DMS53 (cell line): ENCODE data around the gene USP6NL.

Experiments
- DNase-seq: peaks from one replicate; lab custom pipeline; 2025; lab: John Stamatoyannopoulos, UW

USP6NL gene

DNA sequence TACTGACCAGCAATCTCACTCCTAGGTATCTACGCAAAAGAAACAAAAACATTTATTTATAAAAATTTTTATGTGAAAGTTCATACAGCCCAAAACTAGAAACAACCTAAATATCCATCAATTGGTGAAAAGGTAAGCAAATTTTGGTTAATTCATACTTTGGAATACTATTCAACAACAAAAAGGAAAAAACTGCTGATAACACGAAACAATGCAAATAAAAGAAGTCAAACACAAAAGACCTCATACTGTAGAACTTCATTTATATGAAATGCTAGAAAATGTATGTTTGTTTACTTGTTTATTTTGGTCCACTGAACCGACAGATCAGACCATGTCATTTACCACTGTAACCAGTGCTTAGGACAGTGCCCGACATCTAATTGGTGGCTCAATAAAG, 60.3 kb downstream of the USP6NL start:
- DNase-seq: no peak

DNA sequence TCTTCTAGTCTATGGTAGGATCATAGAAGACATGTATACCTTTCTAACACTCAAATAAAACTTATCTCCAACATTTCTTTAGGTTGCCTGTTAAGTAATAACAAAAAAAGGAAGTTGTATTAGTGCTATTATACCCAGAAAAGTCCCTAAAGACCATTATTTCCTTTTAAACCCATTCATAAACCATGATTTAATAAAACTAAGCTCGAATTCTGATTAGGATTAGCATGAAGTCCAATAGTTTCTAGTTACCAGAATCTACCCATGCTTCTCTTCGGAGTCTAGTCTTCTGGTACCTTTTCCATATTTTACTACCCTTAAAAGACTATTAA, 62.7 kb downstream of the USP6NL start:
- DNase-seq: no peak

DNA sequence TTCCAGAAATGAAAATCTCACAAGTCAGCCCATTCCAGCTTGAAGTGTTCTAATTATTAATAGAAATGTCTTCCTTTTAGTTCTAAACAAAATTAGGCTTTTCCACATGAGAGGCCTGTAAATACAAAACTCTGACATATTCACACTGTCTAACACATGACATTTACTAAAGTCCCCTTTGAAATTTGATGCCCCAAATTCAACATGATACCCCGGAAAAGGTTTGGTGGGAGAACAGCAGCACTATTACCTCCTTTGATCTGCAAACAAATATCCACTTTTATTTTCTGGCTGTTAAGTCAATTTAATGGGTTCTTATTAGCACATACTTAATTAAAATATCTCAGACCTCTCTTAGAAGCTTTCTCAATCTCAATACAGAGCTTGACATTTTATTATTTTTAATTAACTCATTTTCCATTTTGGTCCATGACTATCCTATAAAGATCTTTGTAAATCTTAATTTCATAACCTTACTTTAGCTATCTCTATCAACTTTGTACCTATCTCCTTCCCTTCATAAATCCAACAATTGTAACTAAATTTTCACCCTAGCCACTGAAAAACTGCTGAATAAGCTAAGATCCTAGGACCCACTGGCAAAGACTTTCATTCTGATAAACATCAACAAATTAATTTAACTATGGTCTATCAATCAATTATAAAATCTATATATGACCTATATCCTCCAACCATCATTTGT, 63.2 kb downstream of the USP6NL start:
- no peak for DNase-seq

DNA sequence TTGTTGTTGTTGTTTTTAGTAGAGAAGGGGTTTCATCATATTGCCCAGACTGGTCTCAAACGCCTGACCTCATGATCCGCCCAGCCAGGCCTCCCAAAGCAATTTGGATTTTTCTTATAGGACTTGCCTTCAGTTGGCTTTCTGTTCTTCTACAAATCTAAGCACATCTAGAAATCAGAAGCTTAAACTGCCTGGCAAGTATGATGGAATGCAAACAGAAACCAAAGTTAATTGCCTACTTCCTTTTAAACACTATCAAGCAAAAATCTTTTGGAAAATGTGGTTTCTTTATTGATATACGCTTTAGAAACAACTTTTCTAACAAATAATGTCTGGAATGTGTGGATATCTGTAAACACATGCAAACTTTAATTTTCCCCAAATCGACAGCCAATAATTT, 64.9 kb downstream of the USP6NL start:
- no peak for DNase-seq

DNA sequence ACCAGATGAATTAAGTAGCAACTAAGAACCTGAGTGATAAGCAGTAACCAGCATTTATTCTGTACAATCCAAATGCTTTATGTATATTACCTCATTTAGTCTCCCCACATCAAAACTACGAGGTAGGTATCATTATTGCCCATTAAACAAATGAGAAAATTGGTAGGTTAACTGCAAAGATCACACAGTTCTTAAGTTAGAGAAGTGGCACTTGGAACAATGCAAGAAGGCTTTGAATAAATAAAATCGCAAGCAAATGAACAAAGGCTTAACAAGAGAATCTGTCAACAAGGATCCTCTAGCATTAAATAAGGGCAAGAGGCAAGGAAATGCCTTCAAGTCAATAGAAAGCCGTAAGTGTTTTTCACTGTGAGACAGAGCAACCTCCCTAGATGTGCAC, 70.2 kb downstream of the USP6NL start:
- DNase-seq: peak; percentile 16

DNA sequence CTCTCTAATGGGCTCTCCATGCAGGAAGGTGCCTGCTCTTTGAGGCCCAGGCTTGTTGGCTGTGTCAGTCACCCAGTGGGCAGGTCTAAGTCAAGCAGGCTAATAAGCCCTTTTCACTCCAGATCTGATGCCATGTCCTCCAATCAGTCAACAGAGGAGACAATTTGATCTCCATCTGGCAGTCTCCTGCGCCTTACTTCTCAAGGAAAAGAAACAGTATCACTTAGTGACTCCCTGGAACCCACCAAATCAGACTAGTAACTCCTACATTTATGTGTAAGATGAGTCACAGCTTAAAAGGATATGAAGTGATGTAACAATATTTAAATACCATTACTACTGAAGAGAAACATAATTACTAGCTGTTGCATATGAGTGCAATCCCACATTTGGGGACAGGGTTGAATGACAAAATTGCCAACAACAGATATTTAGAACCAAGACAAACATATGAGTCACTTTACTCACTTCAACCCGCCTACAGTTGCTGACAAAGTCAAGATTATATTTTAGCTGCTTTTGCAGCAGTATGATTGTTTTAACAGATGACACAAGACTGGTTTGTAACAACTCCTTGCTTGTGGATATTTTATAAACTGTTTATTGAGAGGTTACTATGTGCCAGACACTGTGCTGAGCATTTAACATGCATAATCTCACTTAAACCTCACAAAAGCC, 72.1 kb downstream of the USP6NL start:
- peak; percentile 83 for DNase-seq

DNA sequence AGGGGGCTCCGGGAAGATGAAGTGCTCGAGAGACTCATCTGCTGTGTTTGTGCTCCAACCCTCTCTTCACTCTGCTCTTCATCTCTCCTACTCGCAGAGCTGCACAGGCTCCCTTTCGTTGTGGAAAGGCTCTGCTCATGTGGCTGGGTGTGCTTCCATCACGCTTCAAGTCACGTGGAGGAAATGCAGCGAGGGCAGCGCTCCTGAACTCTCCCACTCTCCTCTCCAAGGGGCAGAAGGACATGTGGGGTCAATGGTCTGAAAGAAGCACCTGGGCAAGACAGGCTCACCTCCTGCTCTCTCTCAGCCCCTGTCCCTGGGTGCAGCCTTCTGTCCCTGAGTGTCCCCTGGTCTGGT, 72.6 kb downstream of the USP6NL start:
- peak; percentile 69 for DNase-seq

DNA sequence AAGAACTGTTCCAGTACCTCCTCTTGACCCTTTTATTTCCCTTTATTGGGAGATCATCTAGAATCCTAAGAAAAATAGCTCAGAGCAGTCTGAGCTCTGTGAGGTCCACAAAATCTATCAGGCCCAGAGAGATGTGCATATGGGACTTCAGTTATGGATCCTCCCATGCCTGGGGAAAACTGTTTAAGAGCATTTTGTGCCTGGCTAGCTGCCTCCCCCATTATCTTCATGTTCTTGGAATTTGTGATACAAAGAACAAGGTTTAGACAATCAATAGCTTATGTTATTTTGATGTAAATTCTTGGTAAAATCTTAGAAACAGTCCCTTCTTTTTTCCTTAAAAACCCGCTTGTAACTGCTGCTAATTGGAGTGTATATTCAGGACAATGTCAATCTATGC, 75.2 kb downstream of the USP6NL start:
- DNase-seq: no peak

DNA sequence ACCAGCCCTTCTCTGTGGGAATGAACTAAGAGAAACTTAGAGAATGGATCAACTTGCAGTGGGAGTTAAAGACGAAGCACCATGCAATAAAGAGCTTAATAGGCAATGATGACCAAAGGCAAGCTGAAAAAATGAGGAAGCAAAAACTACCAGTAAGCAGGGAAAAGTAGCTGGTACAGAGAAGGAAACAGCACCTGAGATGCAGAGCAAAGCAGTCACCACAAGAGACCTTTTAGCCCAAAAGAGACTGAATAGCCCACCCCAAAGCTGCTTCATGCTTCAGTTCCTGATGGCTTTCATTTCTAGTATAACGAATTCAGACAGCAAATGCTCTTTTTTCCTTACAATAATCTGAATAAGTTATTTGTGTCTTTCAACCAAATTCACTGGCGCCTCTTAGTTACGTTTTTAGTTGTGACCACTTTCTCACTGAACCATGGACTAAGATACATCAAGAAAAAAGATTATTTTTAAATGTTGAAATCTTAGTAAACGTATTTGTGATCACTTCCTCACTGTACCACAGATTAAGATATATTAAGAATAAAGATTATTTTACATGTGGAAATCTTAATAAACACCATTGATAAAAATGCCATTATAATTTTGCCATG, 76.0 kb downstream of the USP6NL start:
- no peak for DNase-seq

DNA sequence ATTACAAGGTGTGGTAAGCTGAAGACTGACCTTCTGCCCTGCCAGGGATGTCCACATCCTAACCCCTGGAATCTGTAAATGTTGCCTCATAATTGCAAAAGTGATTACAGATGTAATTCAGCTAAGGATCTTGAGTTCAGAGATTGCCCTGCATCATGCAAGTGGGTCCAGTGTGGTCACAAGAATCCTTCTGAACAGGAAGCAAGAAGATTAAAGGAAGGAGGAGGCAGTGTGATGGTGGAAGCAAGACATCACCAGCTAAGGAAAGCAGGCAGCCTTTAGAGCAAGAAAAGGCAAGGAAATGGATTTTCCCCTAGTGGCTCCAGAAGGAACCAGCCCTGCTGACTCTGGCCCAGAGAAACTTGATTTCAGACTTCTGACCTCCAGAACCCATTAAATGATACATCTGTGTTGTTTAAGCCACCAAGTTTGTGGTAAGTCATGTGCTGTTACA, 78.1 kb downstream of the USP6NL start:
- no peak for DNase-seq

DNA sequence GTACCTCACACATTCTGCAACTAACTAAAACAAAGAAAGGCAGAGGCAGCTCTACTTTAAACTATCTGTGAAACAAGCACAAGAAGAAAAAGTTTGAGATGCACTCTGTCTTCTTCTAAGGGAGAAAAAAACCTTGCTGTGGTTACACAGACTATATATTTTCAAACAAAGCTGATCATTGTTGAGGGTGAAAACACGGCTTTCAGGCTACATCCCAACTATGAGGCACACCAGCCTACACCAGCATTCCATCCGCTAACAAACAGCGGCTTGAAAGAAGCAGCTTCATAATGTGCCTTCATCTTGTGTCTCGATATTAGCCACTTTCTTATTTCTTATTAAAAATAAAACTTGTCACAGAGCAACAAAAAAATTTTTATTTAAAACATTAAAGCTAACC, 79.1 kb downstream of the USP6NL start:
- DNase-seq: no peak

DNA sequence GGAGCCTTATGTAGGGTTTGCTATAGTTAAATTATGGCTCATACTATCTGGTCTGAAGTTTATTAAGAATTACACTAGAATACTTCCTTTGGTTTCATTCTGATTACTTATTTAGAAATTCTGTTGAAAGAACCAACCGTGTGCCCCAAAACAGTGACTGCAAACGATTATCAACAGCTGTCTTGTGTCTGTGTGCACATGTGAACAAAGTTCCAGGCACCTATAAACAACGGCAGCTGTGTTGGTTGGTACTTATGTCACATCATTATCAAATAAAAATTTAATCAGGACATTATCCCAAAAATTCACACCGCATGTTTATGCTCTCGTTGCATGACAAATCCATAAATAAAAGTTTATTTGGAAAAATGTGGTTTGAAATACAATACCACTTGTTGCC, 80.6 kb downstream of the USP6NL start:
- no peak for DNase-seq

DNA sequence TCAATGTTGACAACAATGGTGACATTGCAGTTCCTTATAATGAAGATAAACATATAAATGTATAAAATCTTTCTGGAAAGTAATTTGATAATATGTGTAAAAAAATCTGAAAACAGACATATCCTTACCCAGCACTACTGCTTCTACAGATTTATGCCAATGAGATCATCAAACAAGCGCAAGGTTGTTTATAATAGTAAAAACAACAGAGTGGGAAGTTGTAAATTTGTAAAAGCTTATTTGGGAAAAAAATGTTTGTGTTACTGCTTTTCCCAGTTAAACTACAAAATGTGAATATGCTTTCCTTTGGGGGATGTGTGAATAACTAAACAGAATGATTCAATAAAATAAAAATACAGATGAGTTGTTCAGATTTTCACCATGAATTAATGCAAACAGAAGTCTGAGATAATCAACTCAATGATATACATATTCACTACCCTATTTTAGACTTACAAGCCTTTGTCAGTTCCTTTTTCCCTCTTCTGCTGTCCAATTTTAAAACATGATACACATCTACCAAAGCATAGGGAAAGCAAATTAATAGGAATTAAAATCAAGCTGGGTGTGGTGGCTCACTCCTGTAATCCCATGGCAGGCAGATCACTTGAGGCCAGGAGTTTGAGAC, 82.1 kb downstream of the USP6NL start:
- DNase-seq: no peak

DNA sequence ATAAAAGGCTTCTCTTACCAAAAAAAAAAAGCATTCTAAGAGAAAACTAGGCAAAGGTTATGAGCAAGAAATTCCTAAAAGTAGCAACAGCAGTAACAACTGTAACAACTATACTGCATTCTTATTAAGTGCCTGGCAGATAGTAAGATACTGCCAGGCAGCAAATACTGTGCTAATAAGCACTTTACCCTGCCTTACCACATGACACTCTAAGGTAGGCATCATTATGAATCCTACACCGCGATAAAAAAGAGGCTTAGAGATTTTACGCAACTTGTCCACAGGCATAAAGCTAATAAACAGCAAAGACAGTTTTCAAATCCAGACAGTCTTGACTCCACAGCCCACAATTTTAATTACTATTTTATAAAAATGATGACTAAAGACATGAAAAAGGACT, 83.2 kb downstream of the USP6NL start:
- DNase-seq: no peak

DNA sequence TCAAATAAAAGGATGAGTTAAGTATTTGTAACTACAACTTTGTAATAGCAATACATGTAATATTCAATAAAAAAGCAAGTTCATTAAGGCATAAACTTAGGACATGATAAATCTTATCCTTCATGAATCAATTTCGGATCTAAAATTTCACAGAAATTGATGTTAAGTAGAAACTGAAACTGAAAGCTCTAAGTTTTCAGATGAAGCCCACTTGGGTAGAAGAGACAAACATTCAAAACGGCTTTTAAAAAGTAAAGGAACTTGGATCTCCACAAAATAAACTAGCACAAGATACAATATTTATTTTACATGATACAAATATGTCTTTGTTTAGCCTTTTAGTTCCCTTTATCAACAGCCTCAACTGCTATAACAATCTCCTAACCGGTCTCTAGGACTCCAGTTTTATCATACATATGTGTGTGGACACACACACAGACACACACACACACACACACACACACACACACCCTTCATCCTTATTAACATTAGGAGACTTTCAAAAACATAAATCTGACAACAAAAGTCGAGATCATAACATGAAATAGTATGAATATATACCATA, 83.7 kb downstream of the USP6NL start:
- no peak for DNase-seq

DNA sequence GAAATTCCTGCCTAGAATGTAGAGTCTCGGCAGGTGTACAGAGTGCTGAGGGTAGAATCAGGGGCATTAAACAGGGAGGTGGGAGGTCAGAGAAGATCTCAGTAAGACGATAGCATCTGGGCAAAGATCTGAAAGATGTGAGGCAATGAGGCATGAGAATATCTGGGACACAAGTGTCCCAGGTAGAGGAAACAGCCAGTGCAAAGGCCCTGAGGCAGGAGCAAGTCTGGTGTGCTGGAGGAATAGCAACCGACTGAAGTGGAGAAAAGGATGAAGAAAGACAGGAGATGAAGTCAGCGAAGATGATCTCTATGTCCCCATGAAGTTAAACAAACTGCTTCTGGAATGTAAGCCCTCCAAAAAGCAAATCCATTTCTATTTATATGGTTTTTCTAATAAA, 84.4 kb downstream of the USP6NL start:
- no peak for DNase-seq

DNA sequence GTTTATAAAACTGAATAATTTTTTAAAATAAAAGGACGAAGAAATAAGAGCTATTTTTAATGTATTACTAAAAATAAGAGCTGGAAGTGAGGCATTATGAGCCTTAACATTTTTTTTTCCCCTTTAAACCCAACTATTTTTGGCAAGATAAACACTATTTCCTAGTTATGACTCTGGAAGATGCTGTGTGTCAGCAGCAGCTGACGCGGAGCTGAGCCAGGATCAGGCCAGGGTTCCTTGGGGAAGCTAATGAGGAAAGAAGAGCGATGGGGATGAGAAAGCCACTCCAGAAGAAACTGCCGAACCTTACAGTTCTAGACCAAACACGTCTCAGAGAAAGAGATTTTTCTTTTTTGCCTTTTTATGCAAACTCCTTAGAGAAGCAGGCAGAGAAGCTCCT, 85.9 kb downstream of the USP6NL start:
- no peak for DNase-seq

DNA sequence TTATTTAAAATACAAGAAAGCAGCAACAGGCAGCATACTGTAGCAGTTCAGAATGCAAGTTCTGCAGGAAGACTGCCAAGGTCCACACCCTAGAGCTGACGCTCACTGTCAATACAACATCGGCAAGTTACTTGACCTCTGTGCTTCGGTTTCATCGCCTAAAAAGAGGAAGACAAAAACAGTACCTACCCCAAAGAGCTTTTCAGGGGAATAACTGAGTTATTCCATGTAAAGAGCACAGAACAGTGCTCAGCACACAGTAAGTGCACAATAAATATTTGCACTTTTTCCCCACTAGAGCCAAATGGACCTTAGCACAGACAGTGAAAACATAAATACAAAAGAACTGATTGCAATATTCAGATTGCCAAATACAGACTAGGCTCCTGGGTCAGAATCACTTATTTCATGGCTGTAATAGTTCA, 88.6 kb downstream of the USP6NL start:
- no peak for DNase-seq

DNA sequence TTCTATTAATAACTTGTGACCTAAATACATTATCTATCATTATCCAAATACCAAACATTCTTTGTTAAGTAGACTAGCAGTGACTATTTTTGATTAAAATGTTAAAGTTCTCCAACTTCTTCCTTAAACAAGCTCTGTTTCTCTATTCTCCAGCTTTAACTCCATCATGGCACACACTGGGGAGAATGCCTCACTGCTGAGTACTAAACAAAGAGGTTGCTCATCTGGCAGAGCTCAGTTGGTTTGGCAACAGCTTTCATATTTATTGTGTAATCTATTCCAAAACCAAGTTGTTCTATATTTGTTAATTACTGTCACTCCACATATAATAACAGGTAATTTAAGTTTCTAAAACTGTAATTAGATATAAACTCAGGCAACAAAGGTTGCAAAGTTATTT, 89.6 kb downstream of the USP6NL start:
- no peak for DNase-seq

DNA sequence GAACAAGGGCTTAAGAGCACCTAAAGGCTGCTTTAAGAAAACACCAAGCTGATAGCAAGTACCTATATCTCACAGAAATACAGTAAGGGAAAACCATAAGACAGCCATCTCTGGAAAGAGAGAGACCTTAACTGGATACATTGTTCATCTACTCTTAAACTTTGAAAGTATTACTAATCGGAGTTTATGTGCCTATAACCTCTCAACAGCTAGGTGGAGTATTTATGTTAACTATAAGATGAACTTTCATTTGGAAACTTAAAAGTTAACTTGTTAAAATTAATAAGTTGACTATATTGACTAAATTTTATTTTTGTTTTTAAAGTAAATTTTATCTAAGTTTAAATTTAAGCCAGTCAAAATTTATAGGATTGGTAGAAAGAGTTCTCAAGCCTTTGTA, 90.6 kb downstream of the USP6NL start:
- no peak for DNase-seq

DNA sequence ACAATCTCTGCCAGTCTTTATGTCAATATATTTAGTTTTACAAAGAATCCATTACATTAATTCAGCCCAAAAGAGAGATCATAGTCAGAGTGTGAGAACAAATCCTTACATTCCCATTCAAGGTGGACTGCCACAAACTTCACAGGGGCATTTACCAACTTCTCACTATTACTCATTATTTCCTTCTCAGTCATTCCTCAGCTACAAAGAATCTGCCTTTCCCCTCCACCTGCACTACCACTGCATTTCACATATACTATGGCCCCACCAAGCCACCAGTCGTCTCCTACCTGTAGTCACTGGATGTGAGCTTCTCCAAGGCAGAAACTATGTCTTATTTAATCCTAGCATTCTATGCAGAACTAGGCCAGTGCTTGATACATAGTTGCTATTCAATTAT, 94.3 kb downstream of the USP6NL start:
- DNase-seq: no peak

DNA sequence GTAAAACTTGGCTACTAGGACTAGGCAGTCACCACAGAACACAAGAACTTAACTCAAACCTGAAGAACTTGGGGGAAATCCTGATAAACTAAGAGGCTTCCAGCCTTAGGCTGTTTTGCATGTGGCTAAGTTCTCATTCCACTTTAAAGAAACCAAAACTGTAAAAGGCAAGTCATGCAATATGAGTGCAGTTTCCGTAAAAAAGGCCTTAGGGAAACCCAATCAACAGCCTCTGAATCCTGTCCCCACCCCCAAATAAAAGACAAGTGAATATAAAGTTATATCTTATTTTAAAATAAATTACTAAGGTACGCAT, 95.1 kb downstream of the USP6NL start:
- DNase-seq: no peak
